GM11168 (cell line): ENCODE measurements around the gene CYP27C1.
"Not testable (repeated sequence)": the region's sequence is repeated elsewhere in the genome, so short reads cannot be mapped to it uniquely, and the experiment has no call there.

ENCODE experiments used
- in situ Hi-C: fragments of 300-500 bp; cut with MboI; formaldehyde crosslinking; loops from one replicate; pipeline ENCODE4 v1.12.0; 2022; ENCODE audit warnings: low sequenced_read_pairs; ENCODE audit not compliant: unreplicated experiment

CYP27C1 gene

GRCh38 chr2:127175041-127175721 lies 44.9 kb downstream of the CYP27C1 start:
- in situ Hi-C loops: no loop called here

DNA sequence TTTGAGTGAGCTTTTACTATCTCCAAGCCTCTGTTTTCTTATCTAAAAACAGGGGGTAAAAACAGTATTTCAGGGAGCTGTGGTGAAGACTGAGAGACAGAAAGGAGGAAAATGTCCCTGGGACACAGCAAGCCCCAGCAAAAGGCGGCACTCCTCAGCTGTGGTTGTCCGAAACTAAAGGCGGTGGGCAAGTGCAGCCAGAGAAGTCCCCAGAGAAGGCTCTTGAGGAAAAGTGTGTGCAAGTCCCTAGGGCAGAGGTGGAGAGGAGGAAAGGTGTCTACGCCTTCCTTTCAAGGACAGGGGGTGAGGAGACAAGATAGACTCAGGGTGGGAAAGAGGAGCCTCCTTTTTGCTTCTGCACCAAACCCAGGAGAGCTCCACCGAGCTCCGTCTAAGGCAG lies 45.5 kb downstream of the CYP27C1 start:
- in situ Hi-C loops: no loop called here

GRCh38 chr2:127174136-127174535 lies 46.0 kb downstream of the CYP27C1 start:
- in situ Hi-C loops: no loop called here

DNA sequence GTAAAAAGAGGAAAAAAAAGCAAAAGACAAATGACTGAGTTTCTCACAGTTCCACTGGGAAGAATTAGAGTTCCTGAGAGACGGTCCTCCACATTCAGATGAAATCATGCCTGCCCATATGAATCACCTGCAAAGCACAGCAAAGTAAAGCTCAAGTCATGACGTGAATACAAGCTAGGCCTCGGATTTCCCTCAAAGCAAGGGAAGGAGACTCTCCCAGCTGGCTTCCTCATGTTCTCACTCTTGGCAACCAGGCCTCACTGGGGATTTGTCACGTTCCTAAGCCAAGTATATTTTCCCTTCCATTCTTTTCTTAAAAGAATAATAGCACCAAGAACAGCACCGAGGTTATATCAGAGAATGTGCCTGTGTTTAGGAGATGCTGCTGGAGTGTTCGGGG lies 47.0 kb downstream of the CYP27C1 start:
- in situ Hi-C loops: no loop called here

DNA sequence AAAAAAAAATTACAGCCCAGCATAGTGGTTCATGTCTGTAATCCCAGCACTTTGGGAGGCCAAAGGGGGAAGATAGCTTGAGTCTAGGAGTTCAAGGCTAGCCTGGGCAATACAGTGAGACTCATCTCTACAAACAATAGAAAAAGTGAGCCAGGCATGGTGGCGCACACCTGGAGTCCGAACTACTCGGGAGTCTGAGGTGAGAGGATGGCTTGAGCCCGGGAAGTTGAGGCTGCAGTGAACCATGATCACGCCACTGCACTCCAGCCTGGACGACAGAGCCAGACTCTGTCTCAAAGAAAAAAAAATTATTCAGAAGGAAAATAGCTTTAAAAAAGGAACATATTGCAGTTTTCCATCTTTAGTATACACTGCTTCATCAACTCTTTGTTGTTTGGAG lies 47.8 kb downstream of the CYP27C1 start:
- in situ Hi-C loops: no loop called here

DNA sequence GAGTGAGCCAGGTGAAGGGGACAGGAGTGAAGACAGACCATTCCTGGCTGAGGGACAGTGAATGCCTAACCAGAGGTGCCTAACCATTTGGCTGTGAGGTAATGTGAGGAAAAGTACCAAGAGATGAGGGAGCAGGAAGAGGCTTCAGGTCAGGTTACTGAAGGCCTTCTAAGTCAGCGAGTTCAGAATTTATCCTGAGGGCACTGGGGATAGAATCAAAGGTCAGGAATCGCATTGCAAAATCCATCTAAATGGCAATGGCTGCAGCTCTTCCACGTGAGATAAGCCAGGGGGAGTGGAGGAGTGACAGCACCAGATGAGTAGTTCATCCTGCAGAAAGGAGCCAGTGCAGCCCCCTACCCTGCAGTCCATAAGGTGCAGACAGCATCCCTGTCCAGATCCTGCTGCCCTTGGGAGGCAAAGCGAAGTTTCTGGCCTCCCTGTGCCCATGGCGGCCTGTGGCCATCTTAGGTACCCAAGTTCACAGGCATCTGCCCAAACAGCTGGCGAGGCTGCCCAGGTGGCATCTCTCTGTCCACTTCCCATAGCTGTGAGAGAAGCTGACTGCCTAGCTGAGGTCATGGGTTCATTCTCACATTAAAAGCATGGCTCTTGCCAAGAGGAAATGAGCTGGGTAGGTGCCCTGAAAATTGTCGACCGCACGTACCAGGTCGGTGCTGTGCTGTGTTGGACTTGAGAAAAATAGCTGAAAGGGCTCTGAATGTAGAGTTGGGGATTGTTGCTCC lies 49.5 kb downstream of the CYP27C1 start:
- in situ Hi-C loops: no loop called here

GRCh38 chr2:127170021-127170420 lies 50.1 kb downstream of the CYP27C1 start:
- in situ Hi-C loops: no loop called here

- in situ Hi-C loops: no loop called here
Observed at GRCh38 chr2:127169066-127169660, 50.9 kb downstream of the CYP27C1 start.

- in situ Hi-C loops: no loop called here
Observed at GRCh38 chr2:127166231-127166860, 53.8 kb downstream of the CYP27C1 start.

DNA sequence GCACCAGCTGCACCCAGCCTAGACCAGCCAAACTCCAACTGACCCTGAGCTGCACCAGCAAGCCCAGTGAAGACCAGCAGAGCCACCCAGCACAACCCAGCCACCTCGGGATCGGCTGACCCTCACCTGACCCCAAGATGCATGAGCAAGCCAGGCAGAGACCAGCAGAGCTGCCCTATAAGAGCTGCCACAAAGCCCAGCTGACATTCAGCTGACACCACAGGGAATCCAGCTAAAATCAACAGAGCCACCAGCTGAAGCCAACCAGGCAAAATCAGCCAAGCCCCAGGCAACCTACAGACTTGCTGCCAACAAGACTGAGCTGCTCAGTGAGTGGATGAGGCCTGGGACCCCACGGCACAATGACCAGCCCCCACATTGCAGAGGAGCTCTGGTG lies 54.6 kb downstream of the CYP27C1 start:
- in situ Hi-C loops: no loop called here

DNA sequence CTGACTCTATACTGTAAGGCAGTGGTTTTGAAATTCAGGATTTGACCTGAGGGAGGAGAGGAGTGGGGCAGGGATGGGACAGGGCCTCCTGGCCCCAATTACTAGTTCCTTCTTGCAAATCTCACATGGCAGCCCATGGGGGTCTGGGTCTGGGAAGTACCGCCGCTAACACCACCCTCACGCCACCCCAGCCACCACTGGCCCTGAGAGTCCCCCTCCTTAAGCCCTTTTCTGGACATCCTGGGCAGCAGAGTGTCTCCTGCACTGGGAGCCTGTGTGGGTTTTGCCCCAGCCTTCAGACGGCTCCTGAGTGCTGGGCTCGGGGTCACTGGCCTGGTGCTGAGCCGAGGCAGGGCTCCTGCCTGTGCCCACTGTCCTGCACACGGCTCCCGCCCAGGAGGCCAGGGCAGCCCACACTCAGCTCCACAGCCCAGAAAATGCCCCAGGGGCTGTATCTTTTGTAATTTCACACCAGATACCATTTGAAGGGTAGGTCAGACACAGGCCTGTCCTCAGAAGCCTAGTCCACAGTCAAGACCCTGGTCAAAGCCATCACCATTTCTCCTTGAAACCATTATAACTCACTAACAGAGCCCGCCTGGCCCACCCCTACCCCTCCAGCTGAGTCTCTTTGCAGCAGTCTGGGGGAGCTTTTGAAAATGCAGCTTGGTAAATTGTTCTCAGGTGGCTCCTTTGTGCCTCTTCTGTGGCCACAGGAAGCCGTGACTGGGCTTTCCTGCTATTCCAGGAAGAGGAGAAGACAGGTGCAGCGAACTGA lies 55.1 kb downstream of the CYP27C1 start:
- in situ Hi-C loops: no loop called here

- in situ Hi-C loops: no loop called here
Observed at GRCh38 chr2:127163921-127164320, 56.2 kb downstream of the CYP27C1 start.

DNA sequence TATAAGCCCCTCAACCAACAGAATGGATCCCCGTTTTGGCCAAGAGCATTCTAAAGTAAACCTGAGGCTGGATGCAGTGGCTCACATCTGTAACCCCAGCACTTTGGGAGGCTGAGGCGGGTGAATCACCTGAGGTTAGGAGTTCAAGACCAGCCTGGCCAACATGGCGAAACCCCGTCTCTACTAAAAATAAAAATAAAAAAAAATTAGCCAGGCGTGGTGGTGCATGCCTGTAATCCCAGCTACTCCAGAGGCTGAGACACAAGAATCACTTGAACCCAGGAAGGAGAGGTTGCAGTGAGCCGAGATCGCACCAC lies 57.1 kb downstream of the CYP27C1 start:
- in situ Hi-C loops: not testable (repeated sequence)

DNA sequence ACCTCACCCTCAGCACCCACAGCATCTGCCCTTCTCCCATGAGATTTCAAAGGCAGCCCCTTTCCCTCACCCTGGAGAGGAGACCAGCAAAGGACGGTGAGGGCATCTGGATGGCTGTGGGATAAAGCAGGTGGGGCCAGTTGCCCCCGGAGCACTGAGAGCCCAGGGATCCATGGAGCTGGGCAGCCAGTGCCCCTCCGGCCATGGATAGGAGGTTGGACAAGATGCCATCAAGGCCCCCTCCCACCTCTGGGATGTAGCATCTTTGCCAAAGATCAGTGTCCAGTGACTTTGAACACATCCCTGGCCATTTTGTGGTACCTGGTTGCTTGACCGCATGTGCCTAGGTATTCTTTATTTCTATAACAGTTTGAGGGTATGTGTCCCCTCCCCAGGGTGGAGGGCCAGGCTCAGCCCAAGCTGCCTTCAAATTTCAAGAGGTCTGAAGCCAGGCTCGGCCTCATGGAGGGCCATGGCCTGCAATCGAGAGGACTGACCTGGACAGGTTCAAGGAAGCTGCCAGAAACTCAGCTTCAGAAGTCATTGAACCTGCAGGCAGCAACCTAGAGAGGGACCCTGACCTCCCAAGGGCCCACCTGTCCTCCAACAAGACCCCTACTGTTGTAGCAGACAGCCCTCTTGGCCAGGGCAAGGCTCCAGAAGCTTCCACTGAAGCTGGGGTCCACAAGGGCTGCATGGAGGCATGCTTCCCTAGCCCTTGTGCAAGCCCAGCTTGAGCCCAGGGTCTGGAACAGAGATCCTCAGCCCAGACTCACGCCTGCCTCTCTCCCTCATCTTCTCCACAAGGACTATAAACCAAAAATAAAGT lies 57.6 kb downstream of the CYP27C1 start:
- in situ Hi-C loops: no loop called here

GRCh38 chr2:127161176-127162136 lies 58.6 kb downstream of the CYP27C1 start:
- in situ Hi-C loops: no loop called here

DNA sequence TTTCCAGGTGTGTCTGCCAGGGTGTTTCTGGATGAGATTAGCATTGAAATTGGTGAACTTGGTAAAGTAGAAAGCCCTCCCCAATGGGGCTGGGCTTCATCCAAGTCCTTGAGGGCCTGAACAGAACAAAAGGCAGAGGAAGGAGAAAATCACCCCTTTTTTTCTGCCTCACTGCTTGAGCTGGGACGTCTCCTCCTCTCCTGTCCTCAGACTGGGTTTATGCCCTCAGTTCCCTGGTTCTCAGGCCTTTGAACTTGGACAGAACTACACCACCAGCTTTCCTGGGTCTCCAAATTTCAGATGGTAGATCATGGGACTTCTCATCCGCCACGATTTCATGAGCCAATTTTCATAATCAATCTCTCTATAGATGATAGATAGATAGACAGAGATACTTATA lies 59.4 kb downstream of the CYP27C1 start:
- in situ Hi-C loops: no loop called here

DNA sequence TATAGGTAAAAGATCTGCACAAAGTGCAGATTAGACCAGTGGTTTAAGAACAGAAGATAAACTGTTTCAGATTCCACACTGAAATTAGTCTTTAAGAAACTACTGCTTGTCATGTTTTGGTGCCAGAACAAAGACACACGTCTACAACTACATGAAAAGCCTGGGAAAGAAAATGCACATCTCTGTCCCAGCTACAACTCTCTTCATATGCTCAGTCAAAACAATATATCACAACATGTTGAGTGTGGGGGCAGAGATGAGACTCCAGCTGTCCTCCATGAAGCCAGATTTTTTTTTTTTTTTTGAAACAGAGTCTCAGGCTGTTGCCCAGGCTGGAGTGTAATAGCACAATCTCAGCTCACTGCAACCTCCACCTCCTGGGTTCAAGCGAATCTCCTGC lies 60.6 kb downstream of the CYP27C1 start:
- in situ Hi-C loops: no loop called here

- in situ Hi-C loops: no loop called here
Observed at GRCh38 chr2:127158614-127159290, 61.3 kb downstream of the CYP27C1 start.
